ENCODE results near the gene MRPL9.
"Not testable (repeated sequence)": the region's sequence is repeated elsewhere in the genome, so short reads cannot be mapped to it uniquely, and the experiment has no call there.

The MRPL9 gene

GRCh38 chr1:151783796-151784195, 20.5 kb upstream of the MRPL9 start:
- DNase-seq (ENCODE audit: low read depth) = no peak

GRCh38 chr1:151782741-151783140, 19.4 kb upstream of the MRPL9 start:
- DNase-seq (ENCODE audit: low read depth) = no peak

- not testable (repeated sequence) for DNase-seq (ENCODE audit: low read depth)
These were observed 18.7 kb upstream of the MRPL9 start for GRCh38 chr1:151782026-151782425.

GRCh38 chr1:151780736-151781135, 17.4 kb upstream of the MRPL9 start:
- not testable (repeated sequence) for DNase-seq (ENCODE audit: low read depth)

- DNase-seq (ENCODE audit: low read depth) = no peak
These were observed 16.6 kb upstream of the MRPL9 start for GRCh38 chr1:151779852-151780251.

- DNase-seq (ENCODE audit: low read depth) = no peak
These were observed 14.0 kb upstream of the MRPL9 start for GRCh38 chr1:151777317-151777716.

GRCh38 chr1:151776665-151777062, 13.4 kb upstream of the MRPL9 start:
- no peak for DNase-seq (ENCODE audit: low read depth)

- DNase-seq (ENCODE audit: low read depth) = no peak
These were observed 12.8 kb upstream of the MRPL9 start for GRCh38 chr1:151775894-151776664.

GRCh38 chr1:151774256-151774922, 11.1 kb upstream of the MRPL9 start:
- no peak for DNase-seq (ENCODE audit: low read depth)

- DNase-seq (ENCODE audit: low read depth) = no peak
These were observed 10.4 kb upstream of the MRPL9 start for GRCh38 chr1:151773702-151774101.

- DNase-seq (ENCODE audit: low read depth) = not testable (repeated sequence)
These were observed 6.0 kb upstream of the MRPL9 start for GRCh38 chr1:151769270-151769669.

- not testable (repeated sequence) for DNase-seq (ENCODE audit: low read depth)
These were observed 5.2 kb upstream of the MRPL9 start for GRCh38 chr1:151768351-151769066.

GRCh38 chr1:151763990-151764389, 694 bp upstream of the MRPL9 start:
- DNase-seq (ENCODE audit: low read depth) = no peak

- DNase-seq (ENCODE audit: low read depth) = no peak
These were observed 2.5 kb downstream of the MRPL9 start for GRCh38 chr1:151760597-151761385.

- no peak for DNase-seq (ENCODE audit: low read depth)
These were observed 4.1 kb downstream of the MRPL9 start for GRCh38 chr1:151759241-151759640.

GRCh38 chr1:151756291-151756690, 7.0 kb downstream of the MRPL9 start:
- no peak for DNase-seq (ENCODE audit: low read depth)

- DNase-seq (ENCODE audit: low read depth) = no peak
These were observed 21.8 kb downstream of the MRPL9 start for GRCh38 chr1:151741516-151741915.

- no peak for DNase-seq (ENCODE audit: low read depth)
These were observed 23.5 kb downstream of the MRPL9 start for GRCh38 chr1:151739590-151740355.

- DNase-seq (ENCODE audit: low read depth) = no peak
These were observed 25.8 kb downstream of the MRPL9 start for GRCh38 chr1:151737479-151737878.

- no peak for DNase-seq (ENCODE audit: low read depth)
These were observed 26.3 kb downstream of the MRPL9 start for GRCh38 chr1:151737026-151737425.

- DNase-seq (ENCODE audit: low read depth) = not testable (repeated sequence)
These were observed 29.3 kb downstream of the MRPL9 start for GRCh38 chr1:151733995-151734394.
